Activated CD8-positive, alpha-beta T cell treated with anti-CD3 and anti-CD28 coated beads, Interleukin-2, amount 10 ng/mL, durations not matched to agents 7 days and 5 days (primary cell): ENCODE measurements around the gene KLLN. TPM values are rescaled to one million over a fixed set of nuclear protein-coding genes. Genes with fewer than 3 reads are reported as not detected.
A peak's percentile ranks its signal among the peaks of the same experiment; 100 is the strongest.
"Not testable (repeated sequence)": the region's sequence is repeated elsewhere in the genome, so short reads cannot be mapped to it uniquely, and the experiment has no call there.

Experiments
- ATAC-seq: fragments of 150-1000 bp; cut with Tn5 transposase; one replicate; pipeline ENCODE4 v1.10.0; 2021; ENCODE audit warnings: moderate library complexity
- CTCF ChIA-PET: fragments of 350-600 bp; sonication (Branson Sonifier 250); formaldehyde crosslinking; loops from one replicate; lab custom pipeline; 2021; ENCODE audit warnings: antibody characterized with exemption; lab: Charles Lee
- POLR2A ChIA-PET: fragments of 350-600 bp; sonication (Branson Sonifier 250); formaldehyde crosslinking; loops from one replicate; lab custom pipeline; 2021; ENCODE audit warnings: antibody characterized with exemption; lab: Charles Lee
- DNase-seq: peaks from one replicate; pipeline ENCODE4 v3.0.0-alpha.2; 2020
- H3K27ac Mint-ChIP-seq: one replicate; pipeline ENCODE4 v1.8.0; 2021; ENCODE audit warnings: mild to moderate bottlenecking, mixed read lengths
- H3K27me3 Mint-ChIP-seq: one replicate; pipeline ENCODE4 v1.8.0; 2021; ENCODE audit warnings: low read depth, mixed read lengths
- H3K36me3 Mint-ChIP-seq: one replicate; pipeline ENCODE4 v1.8.0; 2021; ENCODE audit warnings: low read depth, mixed read lengths
- H3K4me1 Mint-ChIP-seq: one replicate; pipeline ENCODE4 v1.8.0; 2021; ENCODE audit warnings: low read depth, mixed read lengths
- H3K4me3 Mint-ChIP-seq: one replicate; pipeline ENCODE4 v1.8.0; 2021; ENCODE audit warnings: mild to moderate bottlenecking, mixed read lengths
- H3K9me3 Mint-ChIP-seq: one replicate; pipeline ENCODE4 v1.8.0; 2022; ENCODE audit warnings: mixed read lengths; ENCODE audit not compliant: insufficient read depth
- total RNA-seq, 2 experiments: library from RNA; stranded (reverse); gene quantifications; one replicate each; pipeline ENCODE4 v1.2.3, GENCODE V29; 2021

The KLLN gene
- total RNA-seq, 2 experiments from 2014 or later: 0.79 to 0.94 TPM

DNA sequence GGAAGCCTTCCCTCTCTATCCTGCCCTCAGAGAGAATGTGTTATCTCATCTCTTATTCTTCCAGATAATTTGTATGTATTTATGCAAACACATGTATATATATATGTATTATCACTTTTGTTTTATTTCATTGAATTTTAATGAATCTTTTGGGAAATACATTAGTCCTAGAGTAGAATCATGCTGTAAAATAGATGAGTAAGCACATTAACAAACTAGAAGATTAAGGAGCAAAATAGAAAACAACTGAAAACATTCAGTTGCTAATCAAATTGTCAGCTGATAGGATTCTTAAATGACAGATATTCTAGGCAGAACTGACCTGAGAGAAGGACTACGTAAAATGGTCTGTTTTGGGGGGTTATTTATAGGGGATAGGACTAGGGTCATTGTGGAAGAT lies 11.2 kb downstream of the KLLN start:
- Mint-ChIP-seq H3K4me3 (no peak overlapping the region), H3K9me3 (no peaks in the 10 kb centered on the region), H3K4me1 (peaks cover 23% of the 10 kb centered on the region), H3K27ac (no peak overlapping the region), H3K27me3 (no peaks in the 10 kb centered on the region), H3K36me3 (peaks cover 2% of the 10 kb centered on the region)
- DNase-seq (no peak), ATAC-seq (no peak)
- CTCF ChIA-PET: interaction anchor here (1.0 to 5.0 kb wide), 7 partner anchors 9 to 702 kb away, joined by 3 to 55 read pairs (median 11); partner anchors contain the start of gene ATAD1
- POLR2A ChIA-PET: interaction anchor here (2.8 kb wide), 1 partner anchor 10 kb away, joined by 14 read pairs; no protein-coding TSS in a partner anchor

DNA sequence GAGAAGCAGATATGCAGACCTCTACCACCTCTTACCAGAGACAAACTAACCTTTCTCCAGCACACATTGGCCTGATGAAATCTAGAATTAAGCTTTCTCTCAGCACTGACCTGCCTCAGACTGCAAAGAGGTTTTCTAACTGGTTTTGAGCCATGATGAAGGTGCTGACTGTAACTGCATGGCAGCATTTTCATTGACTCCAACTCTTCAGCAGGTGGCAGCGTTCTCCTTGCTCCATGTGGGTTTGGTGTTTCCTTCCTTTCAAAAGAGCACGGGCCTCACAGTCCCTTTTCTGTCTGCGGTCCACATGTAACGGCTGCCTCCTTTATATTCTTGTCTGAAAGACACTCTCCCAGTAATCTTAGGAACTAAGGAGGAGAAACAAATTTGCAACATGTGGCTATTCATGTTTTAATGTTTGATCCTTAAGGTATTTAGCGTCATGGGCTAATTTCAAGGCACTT lies 12.6 kb downstream of the KLLN start:
- POLR2A ChIA-PET: interaction anchor here (2.8 kb wide), 1 partner anchor 11 kb away, joined by 14 read pairs; no protein-coding TSS in a partner anchor
- peak; percentile 94 for ATAC-seq

GRCh38 chr10:87849001-87849400 lies 14.3 kb downstream of the KLLN start:
- no peaks in the 10 kb centered on the region for H3K27me3 Mint-ChIP-seq
- POLR2A ChIA-PET: no interaction called here
- no peak overlapping the region for H3K27ac Mint-ChIP-seq

More for the DNA sequence above, 12.6 kb downstream of the KLLN start:
- CTCF ChIA-PET: interaction anchor here (0.7 to 5.0 kb wide), 19 partner anchors 8 to 732 kb away, joined by 3 to 55 read pairs (median 4); partner anchors contain the start of genes ATAD1 and RNLS
- Mint-ChIP-seq H3K9me3 (no peaks in the 10 kb centered on the region), H3K4me1 (peaks cover 22% of the 10 kb centered on the region), H3K4me3 (no peak overlapping the region), H3K27ac (no peak overlapping the region), H3K27me3 (no peaks in the 10 kb centered on the region), H3K36me3 (peaks cover 2% of the 10 kb centered on the region)
- DNase-seq: peak; percentile 74

GRCh38 chr10:87847550-87847949 lies 15.8 kb downstream of the KLLN start:
- no peaks in the 10 kb centered on the region for H3K27me3 Mint-ChIP-seq
- peaks cover 23% of the 10 kb centered on the region for H3K4me1 Mint-ChIP-seq
- ChIA-PET CTCF (no interaction called here), POLR2A (no interaction called here)
- DNase-seq (no peak), ATAC-seq (no peak)
- no peaks in the 10 kb centered on the region for H3K36me3 Mint-ChIP-seq
- no peaks in the 10 kb centered on the region for H3K9me3 Mint-ChIP-seq
- H3K27ac Mint-ChIP-seq: no peak overlapping the region
- no peak overlapping the region for H3K4me3 Mint-ChIP-seq

More at GRCh38 chr10:87849001-87849400, 14.3 kb downstream of the KLLN start:
- Mint-ChIP-seq H3K4me3 (no peak overlapping the region), H3K36me3 (no peaks in the 10 kb centered on the region), H3K9me3 (no peaks in the 10 kb centered on the region), H3K4me1 (peaks cover 17% of the 10 kb centered on the region)
- ATAC-seq: no peak
- DNase-seq: no peak
- CTCF ChIA-PET: interaction anchor here (1.3 to 5.0 kb wide), 3 partner anchors 13 to 705 kb away, joined by 4 to 55 read pairs (median 17); no protein-coding TSS in a partner anchor

DNA sequence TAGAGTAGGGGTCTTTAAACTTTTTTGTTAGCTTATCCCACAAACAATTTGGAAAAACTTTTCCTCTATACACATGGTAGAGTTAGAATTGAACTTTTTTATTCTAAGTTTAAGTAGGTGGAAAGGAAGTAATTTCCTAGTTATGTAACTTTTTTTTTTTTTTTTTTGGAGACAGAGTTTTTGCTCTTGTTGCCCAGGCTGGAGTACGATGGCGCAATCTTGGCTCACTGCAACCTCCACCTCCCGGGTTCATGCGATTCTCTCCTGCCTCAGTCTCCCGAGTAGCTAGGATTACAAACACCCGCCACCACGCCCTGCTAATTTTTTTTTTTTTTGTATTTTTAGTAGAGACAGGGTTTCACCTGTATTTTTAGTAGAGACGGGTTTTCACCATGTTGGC lies 16.6 kb downstream of the KLLN start:
- H3K4me3 Mint-ChIP-seq, H3K36me3 Mint-ChIP-seq, H3K27me3 Mint-ChIP-seq, H3K27ac Mint-ChIP-seq, ATAC-seq, H3K9me3 Mint-ChIP-seq, DNase-seq: not testable (repeated sequence)
- CTCF ChIA-PET: interaction anchor here (1.6 kb wide), 1 partner anchor 543 kb away, joined by 4 read pairs; no protein-coding TSS in a partner anchor
- peaks cover 26% of the 10 kb centered on the region for H3K4me1 Mint-ChIP-seq
- POLR2A ChIA-PET: interaction anchor here (0.5 kb wide), 1 partner anchor 542 kb away, joined by 3 read pairs; no protein-coding TSS in a partner anchor

- Mint-ChIP-seq H3K27ac (no peak overlapping the region), H3K27me3 (no peaks in the 10 kb centered on the region), H3K4me1 (peaks cover 24% of the 10 kb centered on the region), H3K9me3 (no peaks in the 10 kb centered on the region), H3K4me3 (no peak overlapping the region), H3K36me3 (no peaks in the 10 kb centered on the region)
- ATAC-seq: no peak
- ChIA-PET CTCF (interaction anchor here (1.1 to 1.6 kb wide), 4 partner anchors 16 to 993 kb away, joined by 3 to 4 read pairs (median 4); partner anchors contain the start of gene ATAD1), POLR2A (interaction anchor here (0.7 kb wide), 1 partner anchor 16 kb away, joined by 3 read pairs; no protein-coding TSS in a partner anchor)
- DNase-seq: no peak
Observed at GRCh38 chr10:87846023-87846422, 17.3 kb downstream of the KLLN start.

DNA sequence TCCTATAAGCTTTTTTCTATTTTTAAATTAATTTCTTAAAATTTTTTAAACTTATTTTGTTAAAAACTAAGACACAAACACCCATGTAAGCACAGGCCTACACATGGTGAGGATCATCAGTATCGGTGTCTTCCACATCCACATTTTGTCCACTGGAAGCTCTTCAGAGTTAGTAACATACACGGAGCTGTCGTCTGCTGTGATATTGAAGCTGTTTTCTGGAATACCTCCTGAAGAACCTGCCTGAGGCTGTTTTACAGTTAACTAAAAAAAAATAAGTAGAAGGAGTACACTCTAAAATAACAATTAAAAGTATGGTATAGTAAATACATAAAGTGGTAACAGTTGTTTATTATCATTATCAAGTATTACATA lies 17.7 kb downstream of the KLLN start:
- Mint-ChIP-seq H3K9me3 (no peaks in the 10 kb centered on the region), H3K4me3 (no peak overlapping the region), H3K4me1 (peaks cover 20% of the 10 kb centered on the region), H3K27me3 (no peaks in the 10 kb centered on the region), H3K36me3 (no peaks in the 10 kb centered on the region), H3K27ac (no peak overlapping the region)
- POLR2A ChIA-PET: interaction anchor here (0.6 to 0.7 kb wide), 3 partner anchors 16 to 51 kb away, joined by 3 read pairs; partner anchors contain the start of gene ATAD1
- DNase-seq: no peak
- ATAC-seq: no peak
- CTCF ChIA-PET: interaction anchor here (1.1 to 1.6 kb wide), 4 partner anchors 17 to 994 kb away, joined by 3 to 4 read pairs (median 4); partner anchors contain the start of gene ATAD1

- Mint-ChIP-seq H3K4me3 (no peak overlapping the region), H3K4me1 (peaks cover 14% of the 10 kb centered on the region), H3K36me3 (no peaks in the 10 kb centered on the region), H3K9me3 (no peaks in the 10 kb centered on the region), H3K27me3 (no peaks in the 10 kb centered on the region), H3K27ac (no peak overlapping the region)
- DNase-seq (no peak), ATAC-seq (no peak)
- ChIA-PET POLR2A (interaction anchor here (0.6 to 0.7 kb wide), 3 partner anchors 17 to 52 kb away, joined by 3 read pairs; partner anchors contain the start of gene ATAD1), CTCF (interaction anchor here (1.1 to 1.6 kb wide), 4 partner anchors 17 to 994 kb away, joined by 3 to 4 read pairs (median 4); partner anchors contain the start of gene ATAD1)
Observed at GRCh38 chr10:87844837-87845623, 18.3 kb downstream of the KLLN start.

DNA sequence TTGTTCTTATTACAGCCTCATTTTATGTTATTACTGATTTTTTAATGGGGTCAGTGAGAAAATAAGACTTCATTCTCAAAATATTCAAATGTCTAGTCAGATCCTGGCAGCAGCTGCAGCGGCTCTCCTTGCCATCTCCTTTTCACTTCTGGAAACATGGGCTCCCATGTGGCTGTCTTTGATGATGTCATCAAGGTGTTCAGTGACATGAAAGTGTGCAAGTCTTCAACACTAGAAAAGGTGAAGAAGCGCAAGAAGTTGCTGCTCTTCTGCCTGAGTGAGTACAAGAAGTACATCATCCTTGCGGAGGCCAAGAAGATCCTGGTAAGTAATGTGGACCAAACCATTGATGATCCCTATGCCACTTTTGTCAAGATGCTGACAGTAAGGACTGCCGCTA lies 19.6 kb downstream of the KLLN start:
- ATAC-seq (no peak), DNase-seq (no peak)
- no peaks in the 10 kb centered on the region for H3K9me3 Mint-ChIP-seq
- H3K27ac Mint-ChIP-seq: no peak overlapping the region
- no peak overlapping the region for H3K4me3 Mint-ChIP-seq
- CTCF ChIA-PET: no interaction called here
- no peaks in the 10 kb centered on the region for H3K36me3 Mint-ChIP-seq
- H3K4me1 Mint-ChIP-seq: peaks cover 14% of the 10 kb centered on the region
- no peaks in the 10 kb centered on the region for H3K27me3 Mint-ChIP-seq
- POLR2A ChIA-PET: interaction anchor here (2.0 kb wide), 1 partner anchor 26 kb away, joined by 6 read pairs; the partner anchor contains the start of gene ATAD1

DNA sequence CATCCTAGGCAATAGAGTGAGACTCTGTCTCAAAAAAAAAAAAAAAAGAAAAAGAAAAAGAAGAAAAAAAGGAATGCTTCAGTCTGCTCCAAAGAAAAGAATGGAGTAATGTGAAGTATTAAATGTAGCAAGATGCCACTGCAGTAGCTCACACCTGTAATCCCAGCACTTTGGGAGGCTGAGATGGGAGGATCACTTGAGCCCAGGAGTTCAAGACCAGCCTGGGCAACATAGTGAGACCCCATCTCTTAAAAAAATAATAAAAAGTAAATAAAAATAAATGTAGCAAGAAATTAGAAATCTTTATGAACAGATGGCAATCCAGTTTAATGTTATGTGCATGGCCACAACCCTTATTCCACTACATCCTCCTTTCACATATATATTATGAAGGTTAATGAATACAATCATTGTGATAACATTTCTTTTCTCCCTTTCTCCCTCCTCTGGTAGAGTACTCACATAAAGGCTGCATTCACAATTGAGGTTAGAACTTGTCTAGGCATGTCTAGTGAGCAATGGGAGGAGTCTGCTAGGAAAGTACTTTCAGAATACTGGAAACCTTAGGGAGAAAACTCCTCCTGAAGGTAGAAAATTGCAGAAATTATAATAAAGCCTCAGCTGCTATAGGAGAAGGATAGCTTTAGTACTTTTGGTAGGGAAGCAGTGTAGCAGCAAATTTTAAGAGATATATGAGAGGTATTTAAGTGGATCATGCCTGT lies 20.4 kb downstream of the KLLN start:
- no peaks in the 10 kb centered on the region for H3K9me3 Mint-ChIP-seq
- no peaks in the 10 kb centered on the region for H3K36me3 Mint-ChIP-seq
- ATAC-seq (peak; percentile 65), DNase-seq (no peak)
- peak overlapping the region; percentile 43 for H3K27ac Mint-ChIP-seq
- H3K27me3 Mint-ChIP-seq: no peaks in the 10 kb centered on the region
- ChIA-PET POLR2A (interaction anchor here (2.0 kb wide), 1 partner anchor 25 kb away, joined by 6 read pairs; the partner anchor contains the start of gene ATAD1), CTCF (interaction anchor here (1.2 to 1.3 kb wide), 2 partner anchors 7 to 25 kb away, joined by 3 to 4 read pairs; partner anchors contain the start of gene ATAD1)
- peaks cover 14% of the 10 kb centered on the region for H3K4me1 Mint-ChIP-seq
- H3K4me3 Mint-ChIP-seq: no peak overlapping the region

GRCh38 chr10:87842220-87842641 lies 21.1 kb downstream of the KLLN start:
- ChIA-PET CTCF (interaction anchor here (1.2 to 1.3 kb wide), 2 partner anchors 8 to 24 kb away, joined by 3 to 4 read pairs; partner anchors contain the start of gene ATAD1), POLR2A (interaction anchor here (1.0 to 2.0 kb wide), 2 partner anchors 20 to 24 kb away, joined by 6 read pairs; partner anchors contain the start of gene ATAD1)
- no peak overlapping the region for H3K4me3 Mint-ChIP-seq
- no peaks in the 10 kb centered on the region for H3K36me3 Mint-ChIP-seq
- ATAC-seq (no peak), DNase-seq (no peak)
- H3K9me3 Mint-ChIP-seq: no peaks in the 10 kb centered on the region
- no peaks in the 10 kb centered on the region for H3K27me3 Mint-ChIP-seq
- H3K27ac Mint-ChIP-seq: peak overlapping the region; percentile 43
- peaks cover 14% of the 10 kb centered on the region for H3K4me1 Mint-ChIP-seq
